B cell (primary cell): ENCODE results near the gene HSPE1.

Experiments used
- EZH2 ChIP-seq: IDR thresholded peaks from 2 replicates; pipeline ENCODE4 v1.6.1; 2012; ENCODE audit warnings: borderline replicate concordance, low read depth, mild to moderate bottlenecking, moderate library complexity, low read length; ENCODE audit not compliant: insufficient read depth, poor library complexity, severe bottlenecking
- TF ChIP-seq, protein P1 (sequence below): fragments of 200-600 bp; IDR thresholded peaks from one replicate; pipeline ENCODE4 v1.8.0; 2022; ENCODE audit warnings: antibody characterized with exemption, mild to moderate bottlenecking

DNA sequence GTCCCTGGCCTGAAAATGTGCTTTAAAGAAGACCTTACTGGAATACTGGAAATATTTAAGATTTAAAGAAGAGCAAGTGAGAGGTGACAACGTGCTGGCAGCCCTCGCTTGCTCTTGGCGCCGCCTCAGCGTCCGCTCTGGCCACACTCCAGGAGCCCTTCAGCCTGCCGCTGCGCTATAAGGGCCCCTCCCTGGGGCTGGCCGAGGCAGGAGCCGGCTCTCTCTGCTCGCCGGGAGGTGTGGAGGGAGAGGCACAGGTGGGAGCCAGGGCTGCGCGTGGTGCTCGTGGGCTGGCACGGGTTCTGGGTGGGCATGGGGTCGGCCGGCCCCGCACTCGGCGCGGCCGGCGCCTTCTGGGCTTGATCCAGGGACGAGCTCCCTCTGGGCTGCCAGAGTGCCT is 49.7 kb upstream of the HSPE1 start:
- TF ChIP-seq, protein P1, sequence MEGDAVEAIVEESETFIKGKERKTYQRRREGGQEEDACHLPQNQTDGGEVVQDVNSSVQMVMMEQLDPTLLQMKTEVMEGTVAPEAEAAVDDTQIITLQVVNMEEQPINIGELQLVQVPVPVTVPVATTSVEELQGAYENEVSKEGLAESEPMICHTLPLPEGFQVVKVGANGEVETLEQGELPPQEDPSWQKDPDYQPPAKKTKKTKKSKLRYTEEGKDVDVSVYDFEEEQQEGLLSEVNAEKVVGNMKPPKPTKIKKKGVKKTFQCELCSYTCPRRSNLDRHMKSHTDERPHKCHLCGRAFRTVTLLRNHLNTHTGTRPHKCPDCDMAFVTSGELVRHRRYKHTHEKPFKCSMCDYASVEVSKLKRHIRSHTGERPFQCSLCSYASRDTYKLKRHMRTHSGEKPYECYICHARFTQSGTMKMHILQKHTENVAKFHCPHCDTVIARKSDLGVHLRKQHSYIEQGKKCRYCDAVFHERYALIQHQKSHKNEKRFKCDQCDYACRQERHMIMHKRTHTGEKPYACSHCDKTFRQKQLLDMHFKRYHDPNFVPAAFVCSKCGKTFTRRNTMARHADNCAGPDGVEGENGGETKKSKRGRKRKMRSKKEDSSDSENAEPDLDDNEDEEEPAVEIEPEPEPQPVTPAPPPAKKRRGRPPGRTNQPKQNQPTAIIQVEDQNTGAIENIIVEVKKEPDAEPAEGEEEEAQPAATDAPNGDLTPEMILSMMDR: no peak
- TF ChIP-seq EZH2: no peak
